ENCODE results near the gene RBM20. TPM values are rescaled to one million over a fixed set of nuclear protein-coding genes. Genes with fewer than 3 reads are reported as not detected.
A peak's percentile ranks its signal among the peaks of the same experiment; 100 is the strongest.

Gene RBM20
- total and polyA plus RNA-seq, 2 donors from 2014 or later = 0.88 to 2.1 TPM

GRCh38 chr10:110613996-110614495 is 30.1 kb upstream of the RBM20 start:
- Histone ChIP-seq H3K27ac (ENCODE audit: low read depth in 2 of 2, low read length in 2 of 2) (no peak overlapping the region), H3K27me3 (ENCODE audit: control insufficient read depth, insufficient read depth, low read length) (no peaks in the 10 kb centered on the region), H3K9me3 (ENCODE audit: control insufficient read depth in 2 of 3, insufficient read depth in 1 of 3, low read length in 3 of 3) (no peaks in the 10 kb centered on the region), H3K9ac (ENCODE audit: low read length in 3 of 3) (no peak overlapping the region), H3K4me1 (ENCODE audit: control insufficient read depth in 2 of 3, insufficient read depth in 2 of 3, low read depth in 1 of 3, low read length in 3 of 3) (no peaks in the 10 kb centered on the region), H3K4me3 (ENCODE audit: low read length in 3 of 3) (no peak overlapping the region), H3K36me3 (ENCODE audit: control insufficient read depth in 2 of 3, insufficient read depth in 3 of 3, low read length in 3 of 3) (no peaks in the 10 kb centered on the region)
- intact Hi-C loops (cut with DNase I) = no loop called here
- DNase-seq (no peak), FAIRE-seq (no peak)
- TF ChIP-seq CTCF (IDR thresholded peaks at IDR 0.05; ENCODE audit: borderline replicate concordance, extremely low read depth, insufficient read depth) = no peak

GRCh38 chr10:110615057-110615747 is 28.9 kb upstream of the RBM20 start:
- DNase-seq = peak in 3 of 5 donors; percentile 61 to 74 (median 68)

GRCh38 chr10:110616493-110617033 is 27.6 kb upstream of the RBM20 start:
- H3K4me3 ChIP-seq (ENCODE audit: low read length in 3 of 3) = no peak overlapping the region
- TF ChIP-seq CTCF (IDR thresholded peaks at IDR 0.05; ENCODE audit: borderline replicate concordance, extremely low read depth, insufficient read depth) = no peak
- no peak overlapping the region for H3K27ac ChIP-seq (ENCODE audit: low read depth in 2 of 2, low read length in 2 of 2)
- FAIRE-seq (no peak), DNase-seq (no peak)
- H3K4me1 ChIP-seq (ENCODE audit: control insufficient read depth in 2 of 3, insufficient read depth in 2 of 3, low read depth in 1 of 3, low read length in 3 of 3) = no peaks in the 10 kb centered on the region
- no peaks in the 10 kb centered on the region for H3K9me3 ChIP-seq (ENCODE audit: control insufficient read depth in 2 of 3, insufficient read depth in 1 of 3, low read length in 3 of 3)
- no peaks in the 10 kb centered on the region for H3K36me3 ChIP-seq (ENCODE audit: control insufficient read depth in 2 of 3, insufficient read depth in 3 of 3, low read length in 3 of 3)
- no peaks in the 10 kb centered on the region for H3K27me3 ChIP-seq (ENCODE audit: control insufficient read depth, insufficient read depth, low read length)
- no peak overlapping the region for H3K9ac ChIP-seq (ENCODE audit: low read length in 3 of 3)
- intact Hi-C loops (cut with DNase I) = no loop called here

More at GRCh38 chr10:110615057-110615747, 28.9 kb upstream of the RBM20 start:
- FAIRE-seq = no peak
- Histone ChIP-seq H3K9me3 (ENCODE audit: control insufficient read depth in 2 of 3, insufficient read depth in 1 of 3, low read length in 3 of 3) (no peaks in the 10 kb centered on the region), H3K4me3 (ENCODE audit: low read length in 3 of 3) (no peak overlapping the region), H3K9ac (ENCODE audit: low read length in 3 of 3) (no peak overlapping the region), H3K27me3 (ENCODE audit: control insufficient read depth, insufficient read depth, low read length) (no peaks in the 10 kb centered on the region), H3K27ac (ENCODE audit: low read depth in 2 of 2, low read length in 2 of 2) (no peak overlapping the region), H3K4me1 (ENCODE audit: control insufficient read depth in 2 of 3, insufficient read depth in 2 of 3, low read depth in 1 of 3, low read length in 3 of 3) (no peaks in the 10 kb centered on the region), H3K36me3 (ENCODE audit: control insufficient read depth in 2 of 3, insufficient read depth in 3 of 3, low read length in 3 of 3) (no peaks in the 10 kb centered on the region)
- no peak for TF ChIP-seq CTCF (IDR thresholded peaks at IDR 0.05; ENCODE audit: borderline replicate concordance, extremely low read depth, insufficient read depth)
- intact Hi-C loops (cut with DNase I) = no loop called here
